ENCODE data around the gene ZDHHC5. TPM values are rescaled to one million over a fixed set of nuclear protein-coding genes. Genes with fewer than 3 reads are reported as not detected.

ZDHHC5 gene
- total RNA-seq, 4 donors from 2014 or later = 36.5 to 57.7 (median 47.8) TPM

DNA sequence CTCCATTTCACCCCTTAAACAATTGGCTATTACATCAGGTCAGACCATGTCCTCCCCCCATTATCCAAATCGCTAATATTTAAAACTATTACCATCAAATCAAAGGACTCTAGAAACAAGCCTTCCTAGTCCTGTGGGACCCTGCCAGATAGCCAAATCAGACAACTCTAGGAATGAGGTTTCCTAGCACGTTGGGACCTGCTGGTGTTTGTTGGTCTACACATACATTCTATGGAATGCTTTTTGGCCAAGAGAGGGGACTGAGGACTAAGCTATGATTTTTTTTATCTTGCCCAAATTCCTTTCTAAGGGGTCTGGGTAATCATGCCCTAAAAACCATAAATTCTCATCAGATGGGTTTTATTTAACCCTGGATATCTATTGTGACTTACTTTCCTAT lies 59.3 kb downstream of the ZDHHC5 start:
- Histone ChIP-seq H3K27me3 (no peaks in the 10 kb centered on the region), H3K4me1 (no peaks in the 10 kb centered on the region), H3K36me3 (peaks cover 0 to 13% (median 2%) of the 10 kb centered on the region in 4 donors), H3K27ac (replicated peaks in 1 of 4) (no peak overlapping the region), H3K4me3 (no peak overlapping the region), H3K9me3 (no peaks in the 10 kb centered on the region)
- TF ChIP-seq CTCF (IDR thresholded peaks at IDR 0.05) = no peak
- no peak for TF ChIP-seq POLR2A (IDR thresholded peaks at IDR 0.05; ENCODE audit: low read depth)
- TF ChIP-seq EP300 (IDR thresholded peaks at IDR 0.05) = no peak
- TF ChIP-seq POLR2AphosphoS5 (IDR thresholded peaks at IDR 0.05) = no peak
- WGBS = 79% methylated on average over 2 of the region's 2 CpGs
- no peak for DNase-seq (ENCODE audit: extremely low spot score)
- intact Hi-C loops (cut with DNase I) = no loop called here

DNA sequence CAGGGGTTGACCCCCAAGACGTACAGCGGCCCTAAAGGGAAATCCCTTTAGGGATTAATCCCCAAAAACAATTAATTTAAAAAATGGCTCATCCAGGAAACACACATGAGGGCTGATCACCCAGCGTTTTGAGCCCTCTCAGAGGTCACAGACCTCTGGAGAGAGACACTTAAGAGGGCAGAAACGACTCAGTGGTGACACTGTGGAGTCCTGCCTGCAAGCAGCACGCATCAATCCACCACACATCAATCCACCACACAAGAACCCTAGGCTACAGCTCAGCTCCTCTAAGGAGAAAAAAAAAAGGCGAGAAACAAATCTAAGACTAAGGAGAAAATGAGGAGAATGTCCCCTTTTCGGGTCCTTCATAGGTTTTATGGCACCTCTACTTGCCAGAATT lies 60.9 kb downstream of the ZDHHC5 start:
- H3K9me3 ChIP-seq = no peaks in the 10 kb centered on the region
- H3K27me3 ChIP-seq = no peaks in the 10 kb centered on the region
- TF ChIP-seq POLR2AphosphoS5 (IDR thresholded peaks at IDR 0.05) (no peak), POLR2A (IDR thresholded peaks at IDR 0.05; ENCODE audit: low read depth) (no peak), EP300 (IDR thresholded peaks at IDR 0.05) (no peak), CTCF (IDR thresholded peaks at IDR 0.05) (no peak)
- no peak for DNase-seq (ENCODE audit: extremely low spot score)
- WGBS = 78% methylated on average over 7 of the region's 7 CpGs
- intact Hi-C loops (cut with DNase I) = no loop called here
- peaks cover 0 to 4% (median 0%) of the 10 kb centered on the region in 4 donors for H3K36me3 ChIP-seq
- H3K27ac ChIP-seq (replicated peaks in 1 of 4) = no peak overlapping the region
- H3K4me3 ChIP-seq = no peak overlapping the region
- H3K4me1 ChIP-seq = no peaks in the 10 kb centered on the region

GRCh38 chr11:57729479-57729878 lies 61.6 kb downstream of the ZDHHC5 start:
- H3K9me3 ChIP-seq = no peaks in the 10 kb centered on the region

DNA sequence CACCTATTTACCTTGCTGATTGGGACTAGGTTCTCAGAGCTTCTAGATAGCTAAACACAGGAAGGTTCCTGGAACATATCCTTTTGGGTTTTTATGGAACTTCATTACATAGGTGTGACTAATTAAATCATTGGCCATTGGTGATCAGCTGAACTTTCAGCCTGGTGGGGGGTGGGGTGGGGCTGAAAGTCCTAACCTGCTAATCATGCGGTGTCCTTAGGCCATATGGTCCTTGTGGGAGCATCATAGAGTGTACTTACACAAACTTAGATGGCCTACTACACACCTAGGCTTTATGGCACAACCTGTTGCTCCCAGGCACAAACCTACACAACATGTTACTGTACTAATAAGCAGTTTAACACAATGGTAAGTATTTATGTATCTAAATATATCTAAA lies 64.7 kb downstream of the ZDHHC5 start:
- no peak for TF ChIP-seq CTCF (IDR thresholded peaks at IDR 0.05)
- TF ChIP-seq POLR2A (IDR thresholded peaks at IDR 0.05; ENCODE audit: low read depth) = no peak
- no peak for TF ChIP-seq POLR2AphosphoS5 (IDR thresholded peaks at IDR 0.05)
- TF ChIP-seq EP300 (IDR thresholded peaks at IDR 0.05) = no peak
- no peak for DNase-seq (ENCODE audit: extremely low spot score)
- Histone ChIP-seq H3K9me3 (no peaks in the 10 kb centered on the region), H3K27me3 (no peaks in the 10 kb centered on the region), H3K4me1 (no peaks in the 10 kb centered on the region), H3K27ac (replicated peaks in 1 of 4) (no peak overlapping the region), H3K36me3 (peaks cover 0 to 23% (median 6%) of the 10 kb centered on the region in 4 donors), H3K4me3 (no peak overlapping the region)
- intact Hi-C loops (cut with DNase I) = no loop called here
- 100% methylated on average over 1 of the region's 1 CpG for WGBS

More at GRCh38 chr11:57729479-57729878, 61.6 kb downstream of the ZDHHC5 start:
- Histone ChIP-seq H3K27me3 (no peaks in the 10 kb centered on the region), H3K27ac (replicated peaks in 1 of 4) (no peak overlapping the region), H3K4me3 (no peak overlapping the region), H3K4me1 (no peaks in the 10 kb centered on the region), H3K36me3 (peaks cover 0 to 6% (median 0%) of the 10 kb centered on the region in 4 donors)
- no peak for DNase-seq (ENCODE audit: extremely low spot score)
- intact Hi-C loops (cut with DNase I) = no loop called here
- 93% methylated on average over 7 of the region's 7 CpGs for WGBS
- TF ChIP-seq CTCF (IDR thresholded peaks at IDR 0.05) = no peak
- TF ChIP-seq POLR2AphosphoS5 (IDR thresholded peaks at IDR 0.05) = no peak
- TF ChIP-seq POLR2A (IDR thresholded peaks at IDR 0.05; ENCODE audit: low read depth) = no peak
- no peak for TF ChIP-seq EP300 (IDR thresholded peaks at IDR 0.05)

Measured in esophagus muscularis mucosa (tissue), 4 donors.